ENCODE data around the gene PKP2.

PKP2 gene

GRCh38 chr12:32789446-32789845 is 107.1 kb downstream of the PKP2 start:
- no peaks in the 10 kb centered on the region for H3K27me3 ChIP-seq (ENCODE audit: control insufficient read depth, insufficient read depth, low read length)
- H3K9me3 ChIP-seq (ENCODE audit: control insufficient read depth, insufficient read depth, low read length) = no peaks in the 10 kb centered on the region
- peaks cover 5% of the 10 kb centered on the region for H3K36me3 ChIP-seq (ENCODE audit: control insufficient read depth, insufficient read depth, low read length)
- no peak overlapping the region for H3K4me3 ChIP-seq (ENCODE audit: low read depth, low read length)
- no peak overlapping the region for H3K9ac ChIP-seq (ENCODE audit: low read depth, low read length)
- no peaks in the 10 kb centered on the region for H3K4me1 ChIP-seq (ENCODE audit: control insufficient read depth, insufficient read depth, low read length)

GRCh38 chr12:32788405-32788804 is 108.2 kb downstream of the PKP2 start:
- Histone ChIP-seq H3K36me3 (ENCODE audit: control insufficient read depth, insufficient read depth, low read length) (peaks cover 5% of the 10 kb centered on the region), H3K9me3 (ENCODE audit: control insufficient read depth, insufficient read depth, low read length) (no peaks in the 10 kb centered on the region), H3K9ac (ENCODE audit: low read depth, low read length) (no peak overlapping the region), H3K4me3 (ENCODE audit: low read depth, low read length) (no peak overlapping the region), H3K27me3 (ENCODE audit: control insufficient read depth, insufficient read depth, low read length) (no peaks in the 10 kb centered on the region), H3K4me1 (ENCODE audit: control insufficient read depth, insufficient read depth, low read length) (no peaks in the 10 kb centered on the region)

GRCh38 chr12:32785557-32785956 is 111.0 kb downstream of the PKP2 start:
- H3K9me3 ChIP-seq (ENCODE audit: control insufficient read depth, insufficient read depth, low read length) = no peaks in the 10 kb centered on the region
- H3K4me1 ChIP-seq (ENCODE audit: control insufficient read depth, insufficient read depth, low read length) = no peaks in the 10 kb centered on the region
- no peak overlapping the region for H3K4me3 ChIP-seq (ENCODE audit: low read depth, low read length)
- no peak overlapping the region for H3K9ac ChIP-seq (ENCODE audit: low read depth, low read length)
- H3K36me3 ChIP-seq (ENCODE audit: control insufficient read depth, insufficient read depth, low read length) = no peaks in the 10 kb centered on the region
- no peaks in the 10 kb centered on the region for H3K27me3 ChIP-seq (ENCODE audit: control insufficient read depth, insufficient read depth, low read length)

- Histone ChIP-seq H3K9ac (ENCODE audit: low read depth, low read length) (no peak overlapping the region), H3K4me1 (ENCODE audit: control insufficient read depth, insufficient read depth, low read length) (no peaks in the 10 kb centered on the region), H3K36me3 (ENCODE audit: control insufficient read depth, insufficient read depth, low read length) (no peaks in the 10 kb centered on the region), H3K9me3 (ENCODE audit: control insufficient read depth, insufficient read depth, low read length) (no peaks in the 10 kb centered on the region), H3K27me3 (ENCODE audit: control insufficient read depth, insufficient read depth, low read length) (no peaks in the 10 kb centered on the region), H3K4me3 (ENCODE audit: low read depth, low read length) (no peak overlapping the region)
Observed at GRCh38 chr12:32783029-32783428, 113.5 kb downstream of the PKP2 start.

DNA sequence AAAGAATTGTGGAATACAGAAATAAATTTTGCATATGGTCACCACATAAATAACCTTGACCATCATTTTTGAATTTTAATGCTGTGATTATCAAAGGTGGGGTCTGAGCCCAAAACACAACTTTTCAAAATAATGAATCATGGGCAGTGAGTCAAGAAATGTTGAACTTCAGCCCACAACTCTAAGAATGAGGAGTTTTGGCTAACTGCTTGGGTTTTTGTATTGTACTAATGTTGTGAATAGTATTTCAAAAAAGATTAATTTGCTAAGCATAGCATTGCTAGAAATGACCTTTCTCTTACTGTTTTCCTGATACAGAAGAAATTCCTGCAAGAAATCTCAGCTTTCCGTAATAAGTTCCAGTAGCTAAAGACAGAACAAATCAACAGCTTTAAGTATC is 116.5 kb downstream of the PKP2 start:
- no peaks in the 10 kb centered on the region for H3K9me3 ChIP-seq (ENCODE audit: control insufficient read depth, insufficient read depth, low read length)
- no peak overlapping the region for H3K4me3 ChIP-seq (ENCODE audit: low read depth, low read length)
- H3K4me1 ChIP-seq (ENCODE audit: control insufficient read depth, insufficient read depth, low read length) = no peaks in the 10 kb centered on the region
- H3K36me3 ChIP-seq (ENCODE audit: control insufficient read depth, insufficient read depth, low read length) = no peaks in the 10 kb centered on the region
- no peak overlapping the region for H3K9ac ChIP-seq (ENCODE audit: low read depth, low read length)
- no peaks in the 10 kb centered on the region for H3K27me3 ChIP-seq (ENCODE audit: control insufficient read depth, insufficient read depth, low read length)

DNA sequence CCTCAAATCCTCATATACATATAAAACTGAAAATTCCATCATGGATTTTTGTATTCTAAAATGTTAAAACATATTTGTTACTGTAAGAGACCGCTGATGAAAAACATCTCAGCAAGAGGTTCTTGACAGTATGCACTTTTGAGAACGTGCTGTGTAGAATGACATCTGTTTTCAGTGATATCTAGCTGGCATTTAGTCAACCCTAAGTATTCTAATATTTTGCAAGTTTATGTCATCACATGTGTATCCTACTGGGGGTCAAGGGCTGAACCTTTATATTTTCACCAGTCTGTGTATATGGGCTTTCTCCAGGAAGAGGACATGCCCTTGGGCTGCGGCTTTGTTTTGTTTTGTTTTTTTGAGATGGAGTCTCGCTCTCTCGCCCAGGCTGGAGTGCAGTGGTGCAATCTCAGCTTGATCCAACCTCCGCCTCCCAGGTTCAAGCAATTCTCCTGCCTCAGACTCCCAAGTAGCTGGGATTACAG is 118.8 kb downstream of the PKP2 start:
- Histone ChIP-seq H3K4me3 (ENCODE audit: low read depth, low read length) (no peak overlapping the region), H3K9me3 (ENCODE audit: control insufficient read depth, insufficient read depth, low read length) (no peaks in the 10 kb centered on the region), H3K9ac (ENCODE audit: low read depth, low read length) (no peak overlapping the region), H3K27me3 (ENCODE audit: control insufficient read depth, insufficient read depth, low read length) (no peaks in the 10 kb centered on the region), H3K36me3 (ENCODE audit: control insufficient read depth, insufficient read depth, low read length) (no peaks in the 10 kb centered on the region), H3K4me1 (ENCODE audit: control insufficient read depth, insufficient read depth, low read length) (no peaks in the 10 kb centered on the region)

GRCh38 chr12:32777159-32777558 is 119.4 kb downstream of the PKP2 start:
- Histone ChIP-seq H3K9ac (ENCODE audit: low read depth, low read length) (no peak overlapping the region), H3K27me3 (ENCODE audit: control insufficient read depth, insufficient read depth, low read length) (no peaks in the 10 kb centered on the region)

GRCh38 chr12:32776258-32776657 is 120.3 kb downstream of the PKP2 start:
- H3K27me3 ChIP-seq (ENCODE audit: control insufficient read depth, insufficient read depth, low read length) = no peaks in the 10 kb centered on the region
- H3K4me1 ChIP-seq (ENCODE audit: control insufficient read depth, insufficient read depth, low read length) = no peaks in the 10 kb centered on the region
- no peaks in the 10 kb centered on the region for H3K36me3 ChIP-seq (ENCODE audit: control insufficient read depth, insufficient read depth, low read length)
- no peak overlapping the region for H3K4me3 ChIP-seq (ENCODE audit: low read depth, low read length)
- no peaks in the 10 kb centered on the region for H3K9me3 ChIP-seq (ENCODE audit: control insufficient read depth, insufficient read depth, low read length)
- H3K9ac ChIP-seq (ENCODE audit: low read depth, low read length) = no peak overlapping the region

More at GRCh38 chr12:32777159-32777558, 119.4 kb downstream of the PKP2 start:
- Histone ChIP-seq H3K36me3 (ENCODE audit: control insufficient read depth, insufficient read depth, low read length) (no peaks in the 10 kb centered on the region), H3K4me1 (ENCODE audit: control insufficient read depth, insufficient read depth, low read length) (no peaks in the 10 kb centered on the region), H3K9me3 (ENCODE audit: control insufficient read depth, insufficient read depth, low read length) (no peaks in the 10 kb centered on the region), H3K4me3 (ENCODE audit: low read depth, low read length) (no peak overlapping the region)

DNA sequence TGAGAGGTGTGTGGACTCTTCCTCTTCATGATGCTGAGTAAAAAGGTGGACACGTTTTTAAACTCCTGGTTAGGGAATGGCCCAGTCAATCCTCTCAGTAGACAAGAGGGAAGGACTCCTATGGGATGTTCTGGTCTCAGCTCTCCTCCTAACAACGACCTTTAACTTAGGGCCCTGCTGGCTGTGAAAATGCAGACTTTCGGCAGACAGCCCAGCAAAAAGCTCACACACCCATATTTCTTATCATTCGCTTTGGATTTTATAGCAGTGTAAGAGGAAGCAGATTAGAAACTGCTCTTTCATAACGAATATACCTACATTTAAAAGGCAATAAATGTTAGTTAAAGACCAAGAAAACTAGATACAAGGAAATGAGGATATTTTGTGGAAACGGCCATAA is 122.9 kb downstream of the PKP2 start:
- no peak overlapping the region for H3K9ac ChIP-seq (ENCODE audit: low read depth, low read length)
- no peaks in the 10 kb centered on the region for H3K27me3 ChIP-seq (ENCODE audit: control insufficient read depth, insufficient read depth, low read length)
- no peaks in the 10 kb centered on the region for H3K9me3 ChIP-seq (ENCODE audit: control insufficient read depth, insufficient read depth, low read length)
- H3K4me1 ChIP-seq (ENCODE audit: control insufficient read depth, insufficient read depth, low read length) = no peaks in the 10 kb centered on the region
- H3K4me3 ChIP-seq (ENCODE audit: low read depth, low read length) = no peak overlapping the region
- no peaks in the 10 kb centered on the region for H3K36me3 ChIP-seq (ENCODE audit: control insufficient read depth, insufficient read depth, low read length)

DNA sequence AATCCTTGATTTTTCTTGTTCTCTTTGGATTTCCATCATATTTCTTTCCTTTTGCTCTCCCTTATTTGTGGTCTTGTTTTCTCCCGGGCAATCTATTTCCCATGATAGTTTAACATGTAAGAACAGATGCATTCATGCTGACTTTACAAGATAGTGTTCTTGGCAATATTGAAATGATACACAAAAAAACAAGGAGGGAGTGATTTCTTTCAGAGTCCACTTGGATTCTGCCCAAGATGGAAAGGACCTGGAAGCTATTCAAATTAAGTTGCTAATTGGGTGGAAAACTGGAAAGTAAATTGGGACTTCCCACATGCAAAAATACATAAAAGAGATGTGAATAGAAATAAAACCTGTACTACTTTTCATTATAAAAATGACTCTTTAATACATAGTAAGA is 126.4 kb downstream of the PKP2 start:
- Histone ChIP-seq H3K9ac (ENCODE audit: low read depth, low read length) (no peak overlapping the region), H3K27me3 (ENCODE audit: control insufficient read depth, insufficient read depth, low read length) (no peaks in the 10 kb centered on the region), H3K36me3 (ENCODE audit: control insufficient read depth, insufficient read depth, low read length) (no peaks in the 10 kb centered on the region), H3K4me1 (ENCODE audit: control insufficient read depth, insufficient read depth, low read length) (no peaks in the 10 kb centered on the region), H3K4me3 (ENCODE audit: low read depth, low read length) (no peak overlapping the region), H3K9me3 (ENCODE audit: control insufficient read depth, insufficient read depth, low read length) (no peaks in the 10 kb centered on the region)

- Histone ChIP-seq H3K9ac (ENCODE audit: low read depth, low read length) (no peak overlapping the region), H3K4me3 (ENCODE audit: low read depth, low read length) (no peak overlapping the region), H3K4me1 (ENCODE audit: control insufficient read depth, insufficient read depth, low read length) (no peaks in the 10 kb centered on the region), H3K36me3 (ENCODE audit: control insufficient read depth, insufficient read depth, low read length) (no peaks in the 10 kb centered on the region), H3K27me3 (ENCODE audit: control insufficient read depth, insufficient read depth, low read length) (no peaks in the 10 kb centered on the region), H3K9me3 (ENCODE audit: control insufficient read depth, insufficient read depth, low read length) (no peaks in the 10 kb centered on the region)
Observed at GRCh38 chr12:32768518-32768917, 128.1 kb downstream of the PKP2 start.

DNA sequence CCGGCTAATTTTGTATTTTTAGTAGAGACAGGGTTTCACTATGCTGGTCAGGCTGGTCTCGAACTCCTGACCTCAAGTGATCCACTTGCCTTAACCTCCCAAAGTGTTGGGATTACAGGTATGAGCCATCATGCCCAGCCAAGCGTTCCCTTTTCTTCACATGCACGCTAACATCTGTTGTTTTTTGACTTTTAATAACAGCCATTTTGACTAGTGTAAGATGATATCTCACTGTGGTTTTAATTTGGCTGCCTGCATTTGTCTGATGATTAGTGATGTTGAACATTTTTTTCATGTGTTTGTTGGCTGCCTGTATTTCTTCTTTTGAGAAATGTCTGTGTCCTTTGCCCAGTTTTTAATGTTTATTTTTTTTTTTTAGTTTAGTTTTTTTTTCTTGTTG is 130.7 kb downstream of the PKP2 start:
- H3K9me3 ChIP-seq (ENCODE audit: control insufficient read depth, insufficient read depth, low read length) = no peaks in the 10 kb centered on the region
- no peaks in the 10 kb centered on the region for H3K36me3 ChIP-seq (ENCODE audit: control insufficient read depth, insufficient read depth, low read length)
- H3K4me3 ChIP-seq (ENCODE audit: low read depth, low read length) = no peak overlapping the region
- H3K9ac ChIP-seq (ENCODE audit: low read depth, low read length) = no peak overlapping the region
- no peaks in the 10 kb centered on the region for H3K27me3 ChIP-seq (ENCODE audit: control insufficient read depth, insufficient read depth, low read length)
- H3K4me1 ChIP-seq (ENCODE audit: control insufficient read depth, insufficient read depth, low read length) = no peaks in the 10 kb centered on the region

DNA sequence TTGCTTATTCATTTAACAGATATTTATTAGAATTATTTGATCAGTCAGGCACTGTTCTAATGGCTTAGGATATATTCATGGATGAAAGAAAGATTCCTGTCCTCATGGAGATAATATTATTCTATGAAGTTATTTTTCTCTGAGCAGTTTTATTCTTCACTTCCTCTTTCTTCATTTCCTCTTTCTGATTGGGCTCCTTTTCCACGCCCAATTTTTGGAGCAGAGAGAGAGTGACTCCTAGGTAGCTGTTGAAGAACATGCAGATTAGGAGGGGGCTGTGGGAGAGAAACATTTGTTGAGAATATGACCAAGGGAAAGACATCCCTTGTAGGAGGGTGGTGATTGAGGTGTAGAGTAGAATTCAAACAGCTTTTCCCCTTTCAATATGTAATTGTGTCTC is 134.9 kb downstream of the PKP2 start:
- Histone ChIP-seq H3K9ac (ENCODE audit: low read depth, low read length) (no peak overlapping the region), H3K4me3 (ENCODE audit: low read depth, low read length) (no peak overlapping the region), H3K36me3 (ENCODE audit: control insufficient read depth, insufficient read depth, low read length) (no peaks in the 10 kb centered on the region), H3K27me3 (ENCODE audit: control insufficient read depth, insufficient read depth, low read length) (no peaks in the 10 kb centered on the region), H3K9me3 (ENCODE audit: control insufficient read depth, insufficient read depth, low read length) (no peaks in the 10 kb centered on the region), H3K4me1 (ENCODE audit: control insufficient read depth, insufficient read depth, low read length) (no peaks in the 10 kb centered on the region)
